HG02610 (cell line): ENCODE results near the gene MACROH2A1.

Source experiments
- ATAC-seq: cut with Tn5 transposase; IDR thresholded peaks from one replicate; pipeline ENCODE4 v1.9.1; 2021; ENCODE audit warnings: mild to moderate bottlenecking, moderate library complexity; ENCODE audit not compliant: unreplicated experiment

MACROH2A1 gene

GRCh38 chr5:135398160-135398854 is 724 bp downstream of the MACROH2A1 start:
- ATAC-seq = peak; percentile 25

- no peak for ATAC-seq
Observed at GRCh38 chr5:135397084-135397483, 1.9 kb downstream of the MACROH2A1 start.

- ATAC-seq = no peak
Observed at GRCh38 chr5:135396459-135397055, 2.5 kb downstream of the MACROH2A1 start.

GRCh38 chr5:135395866-135396265 is 3.2 kb downstream of the MACROH2A1 start:
- no peak for ATAC-seq

GRCh38 chr5:135395451-135395850 is 3.6 kb downstream of the MACROH2A1 start:
- no peak for ATAC-seq

- ATAC-seq = no peak
Observed at GRCh38 chr5:135394095-135394494, 4.9 kb downstream of the MACROH2A1 start.

GRCh38 chr5:135393691-135394090 is 5.3 kb downstream of the MACROH2A1 start:
- ATAC-seq = no peak

- ATAC-seq = no peak
Observed at GRCh38 chr5:135393229-135393628, 5.8 kb downstream of the MACROH2A1 start.

GRCh38 chr5:135392256-135392655 is 6.8 kb downstream of the MACROH2A1 start:
- ATAC-seq = no peak

GRCh38 chr5:135391869-135392255 is 7.2 kb downstream of the MACROH2A1 start:
- ATAC-seq = no peak

GRCh38 chr5:135391116-135391868 is 7.7 kb downstream of the MACROH2A1 start:
- no peak for ATAC-seq

GRCh38 chr5:135388860-135389435 is 10.1 kb downstream of the MACROH2A1 start:
- ATAC-seq = no peak

GRCh38 chr5:135387629-135387960 is 11.4 kb downstream of the MACROH2A1 start:
- ATAC-seq = no peak

GRCh38 chr5:135386886-135387628 is 12.0 kb downstream of the MACROH2A1 start:
- ATAC-seq = no peak

GRCh38 chr5:135386096-135386495 is 12.9 kb downstream of the MACROH2A1 start:
- ATAC-seq = no peak

GRCh38 chr5:135385576-135385975 is 13.5 kb downstream of the MACROH2A1 start:
- ATAC-seq = no peak

- no peak for ATAC-seq
Observed at GRCh38 chr5:135384898-135385297, 14.1 kb downstream of the MACROH2A1 start.

- no peak for ATAC-seq
Observed at GRCh38 chr5:135383803-135384495, 15.1 kb downstream of the MACROH2A1 start.

GRCh38 chr5:135382981-135383380 is 16.1 kb downstream of the MACROH2A1 start:
- ATAC-seq = no peak

- no peak for ATAC-seq
Observed at GRCh38 chr5:135382106-135382790, 16.8 kb downstream of the MACROH2A1 start.
